ENCODE results near the gene BTBD19.
"Not testable (repeated sequence)": the region's sequence is repeated elsewhere in the genome, so short reads cannot be mapped to it uniquely, and the experiment has no call there.

The BTBD19 gene

DNA sequence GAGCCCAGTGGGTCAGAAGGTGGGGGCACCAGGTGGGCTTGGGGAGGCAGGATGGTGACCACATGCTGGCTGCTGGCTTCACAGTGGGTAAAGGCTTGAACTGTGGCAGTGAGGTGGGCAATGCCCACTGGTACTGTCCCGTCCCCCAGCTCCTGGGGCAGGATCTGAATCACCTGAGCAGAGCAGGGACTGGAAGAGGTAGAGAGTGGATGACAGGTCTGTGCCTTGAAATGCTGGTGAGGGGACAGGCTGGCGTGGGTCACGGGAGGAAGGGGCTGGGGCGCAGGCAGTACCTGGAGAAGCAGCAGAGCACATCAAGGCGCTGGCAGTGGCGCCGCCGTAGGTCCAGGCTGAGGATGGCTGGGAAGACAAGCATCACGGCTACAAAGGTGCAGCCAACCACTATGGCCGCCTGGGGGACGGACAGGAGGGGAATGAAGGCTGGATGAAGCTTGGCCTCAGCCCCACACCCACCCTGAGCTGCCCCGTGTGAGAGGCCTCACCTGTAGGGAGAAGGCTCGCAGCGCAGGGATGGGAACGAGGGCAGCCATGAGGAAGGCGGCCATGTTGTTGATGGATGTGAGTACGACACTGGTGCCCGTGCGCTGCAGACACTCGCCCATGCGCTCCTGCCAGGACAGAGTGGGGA lies 19.8 kb downstream of the BTBD19 start:
- DNase-seq (ENCODE audit: low read depth in 2 of 2) = no peak

DNA sequence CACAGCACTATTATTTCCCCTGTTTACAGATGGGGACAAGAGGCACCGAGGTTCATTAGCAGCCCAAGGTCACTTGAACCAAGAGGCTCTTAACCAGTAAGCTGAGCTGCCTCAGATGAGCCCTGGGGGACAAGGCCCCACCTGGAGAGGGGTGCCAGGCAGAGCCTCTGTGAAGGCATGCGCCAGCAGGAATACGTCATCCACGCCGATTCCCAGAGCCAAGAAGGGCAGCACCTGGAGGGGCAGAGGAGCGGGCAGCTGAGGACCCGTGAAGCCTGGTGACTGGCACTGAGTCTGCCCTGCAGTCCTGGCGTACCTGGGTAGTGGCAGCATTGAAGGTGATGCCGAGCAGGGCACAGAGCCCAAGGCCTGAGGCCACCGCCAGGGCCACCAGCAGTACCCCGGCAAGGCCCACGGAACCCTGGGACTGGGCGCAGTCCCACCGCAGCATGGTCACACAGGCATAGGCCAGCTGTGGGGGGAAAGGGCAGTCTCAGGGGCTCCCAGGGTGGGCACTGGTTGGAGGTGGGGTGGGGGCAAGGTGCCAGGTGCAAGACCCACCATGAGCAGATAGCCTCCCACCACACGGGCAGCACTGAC lies 20.6 kb downstream of the BTBD19 start:
- no peak for DNase-seq (ENCODE audit: low read depth in 2 of 2)

DNA sequence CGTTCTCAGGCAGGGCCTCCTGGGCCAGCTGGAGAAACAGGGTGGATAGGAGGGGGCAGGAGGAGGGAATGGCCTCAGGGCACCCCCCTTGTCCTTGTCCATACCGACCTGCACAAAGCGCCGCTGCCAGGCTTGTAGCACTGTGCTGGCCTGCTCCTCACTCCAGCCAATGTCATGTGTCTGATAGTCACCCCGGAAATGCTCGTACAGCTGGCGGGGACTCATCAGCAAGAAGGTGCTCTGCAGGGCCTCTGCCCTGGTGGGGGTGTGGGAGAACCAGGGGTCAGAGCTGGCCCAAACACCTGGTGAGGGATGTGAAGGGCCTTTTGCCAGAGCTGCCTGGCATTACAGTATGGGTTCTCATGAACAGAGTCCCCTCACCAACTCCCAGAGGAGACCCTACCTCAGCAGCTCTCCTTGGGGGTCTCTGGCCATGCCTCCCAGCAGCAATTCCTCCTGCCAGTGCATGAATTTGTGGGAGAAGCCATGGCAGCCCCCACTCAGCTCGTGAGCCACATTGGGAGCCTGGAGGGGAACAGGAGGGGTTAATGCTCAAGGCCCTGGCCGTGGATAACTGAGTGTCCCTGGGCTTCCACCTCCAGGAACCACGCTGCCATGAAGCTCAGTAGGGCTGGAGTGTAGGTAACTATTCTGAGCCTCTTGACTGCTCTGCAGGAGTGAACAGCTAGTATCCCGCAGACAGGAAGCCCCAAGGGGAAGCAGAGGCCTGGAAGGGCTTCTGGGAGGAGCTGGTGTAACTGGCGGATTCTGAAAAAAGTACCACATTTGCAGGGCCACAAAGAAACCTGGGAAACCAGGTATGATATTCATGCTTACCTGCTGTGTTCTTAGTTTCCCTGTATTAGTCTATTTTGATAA lies 21.4 kb downstream of the BTBD19 start:
- DNase-seq (ENCODE audit: low read depth in 2 of 2) = no peak

DNA sequence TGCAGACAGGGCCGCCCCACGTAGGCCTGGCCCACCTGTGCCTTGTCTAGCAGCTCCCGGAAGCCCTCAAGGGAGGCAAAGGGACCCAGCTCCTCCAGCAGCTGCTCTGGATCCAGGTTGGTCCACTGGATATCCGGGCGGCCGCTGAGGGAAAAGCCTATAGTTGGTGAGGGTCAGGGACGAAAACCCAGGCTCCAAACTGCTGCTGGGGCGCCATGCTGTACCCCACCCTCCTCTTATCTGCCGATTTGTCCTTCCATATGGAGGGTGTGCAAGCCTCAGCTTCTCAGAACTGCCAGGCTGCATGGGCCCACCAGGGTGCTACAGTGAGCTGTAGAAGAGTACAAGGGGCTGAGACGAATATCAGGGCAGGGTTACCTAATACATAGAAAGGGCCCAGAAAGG lies 22.6 kb downstream of the BTBD19 start:
- DNase-seq (ENCODE audit: low read depth in 2 of 2) = no peak

DNA sequence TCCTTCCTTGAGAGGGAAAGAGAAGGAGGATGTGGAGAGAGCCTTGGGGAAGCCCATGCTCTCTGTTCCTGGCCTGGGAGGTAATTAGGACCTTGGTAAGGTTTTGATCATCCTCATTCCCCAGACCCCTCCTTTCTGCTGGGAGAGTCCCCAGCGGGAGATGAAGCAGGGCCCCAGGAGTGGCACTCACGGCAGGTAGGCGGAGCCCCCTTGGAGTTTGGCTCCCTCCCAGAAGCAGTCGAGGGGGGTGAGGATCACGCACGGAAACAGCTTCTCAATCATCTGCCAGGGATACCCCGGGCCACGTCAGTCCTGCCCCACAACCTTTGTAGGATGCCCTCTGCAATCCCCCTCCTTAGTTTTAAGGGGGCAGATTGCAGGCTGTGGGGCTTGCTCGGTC lies 23.2 kb downstream of the BTBD19 start:
- DNase-seq (ENCODE audit: low read depth in 2 of 2) = no peak

DNA sequence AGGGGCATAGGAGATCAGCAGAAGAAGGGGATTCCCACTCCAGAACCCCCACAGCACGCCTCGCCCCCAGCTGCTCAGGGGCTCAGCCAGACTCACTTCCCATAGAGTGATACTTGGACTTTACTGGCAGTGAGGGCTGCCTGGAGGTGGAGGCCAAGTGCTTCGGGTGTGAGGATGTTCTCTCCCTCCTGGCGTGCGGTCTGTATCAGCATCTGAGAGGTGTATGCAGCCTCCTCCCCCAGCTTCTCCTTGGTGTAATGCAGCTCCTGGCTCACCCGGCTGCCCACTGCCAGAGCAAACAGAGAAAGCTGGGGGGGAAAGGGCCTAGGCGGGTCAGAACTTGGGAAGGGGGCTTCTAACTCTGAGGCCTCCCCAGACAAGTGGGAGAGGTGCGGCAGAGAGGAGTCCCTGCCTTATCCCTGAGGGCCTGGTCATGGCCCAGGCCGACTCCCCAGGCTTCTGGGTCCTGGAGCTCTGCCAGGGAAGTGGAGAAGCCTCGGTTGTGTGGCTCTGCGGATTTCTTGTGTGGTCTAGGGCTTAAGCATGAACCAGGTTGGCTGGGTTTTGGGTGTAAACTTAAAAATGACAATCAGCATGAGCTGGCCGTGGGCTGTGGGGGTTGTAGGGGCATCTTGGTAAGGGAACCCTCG lies 23.9 kb downstream of the BTBD19 start:
- no peak for DNase-seq (ENCODE audit: low read depth in 2 of 2)

- no peak for DNase-seq (ENCODE audit: low read depth in 2 of 2)
Measured at GRCh38 chr1:44834328-44834727, 26.0 kb downstream of the BTBD19 start.

GRCh38 chr1:44835738-44836675 lies 27.7 kb downstream of the BTBD19 start:
- DNase-seq (ENCODE audit: low read depth in 2 of 2) = peak; percentile 45 to 49

- DNase-seq (ENCODE audit: low read depth in 2 of 2) = not testable (repeated sequence)
Measured at GRCh38 chr1:44838294-44838693, 30.0 kb downstream of the BTBD19 start.

DNA sequence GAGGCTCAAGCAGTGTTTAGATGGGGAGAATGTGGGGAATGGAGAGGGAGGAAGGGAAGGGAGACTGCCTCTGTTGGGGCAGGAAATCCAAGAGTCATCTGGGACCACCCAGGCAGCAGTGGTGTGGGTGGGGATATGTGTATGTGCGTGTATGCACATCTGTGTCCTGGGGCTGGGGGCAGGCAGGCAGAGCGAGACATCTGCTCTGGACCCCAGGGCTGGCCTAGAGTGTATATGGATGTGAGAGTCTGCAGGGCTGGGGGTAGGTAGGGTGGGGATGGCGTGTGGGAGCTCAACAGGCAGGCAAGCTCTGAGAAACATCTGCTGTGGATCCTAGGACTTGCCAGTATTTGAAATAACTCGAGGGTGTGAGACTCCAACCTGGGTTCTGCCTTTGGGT lies 31.3 kb downstream of the BTBD19 start:
- DNase-seq (ENCODE audit: low read depth in 2 of 2) = no peak

DNA sequence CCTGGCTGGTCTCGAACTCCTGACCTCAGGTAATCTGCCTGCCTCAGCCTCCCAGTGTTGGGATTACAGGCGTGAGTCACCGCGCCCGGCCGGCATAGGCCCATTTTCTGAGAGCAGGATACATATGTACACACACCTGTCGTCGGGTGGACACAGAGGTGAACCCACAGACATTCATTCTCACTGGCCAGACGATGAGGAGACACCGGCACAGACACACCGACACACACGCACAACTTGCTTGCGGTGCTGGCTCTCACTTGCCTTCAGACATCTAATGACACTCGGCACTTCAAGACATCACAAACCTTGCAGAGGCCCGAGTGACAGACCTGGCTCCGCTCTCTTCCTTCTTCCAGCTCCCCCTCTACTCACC lies 34.2 kb downstream of the BTBD19 start:
- DNase-seq (ENCODE audit: low read depth in 2 of 2) = no peak

DNA sequence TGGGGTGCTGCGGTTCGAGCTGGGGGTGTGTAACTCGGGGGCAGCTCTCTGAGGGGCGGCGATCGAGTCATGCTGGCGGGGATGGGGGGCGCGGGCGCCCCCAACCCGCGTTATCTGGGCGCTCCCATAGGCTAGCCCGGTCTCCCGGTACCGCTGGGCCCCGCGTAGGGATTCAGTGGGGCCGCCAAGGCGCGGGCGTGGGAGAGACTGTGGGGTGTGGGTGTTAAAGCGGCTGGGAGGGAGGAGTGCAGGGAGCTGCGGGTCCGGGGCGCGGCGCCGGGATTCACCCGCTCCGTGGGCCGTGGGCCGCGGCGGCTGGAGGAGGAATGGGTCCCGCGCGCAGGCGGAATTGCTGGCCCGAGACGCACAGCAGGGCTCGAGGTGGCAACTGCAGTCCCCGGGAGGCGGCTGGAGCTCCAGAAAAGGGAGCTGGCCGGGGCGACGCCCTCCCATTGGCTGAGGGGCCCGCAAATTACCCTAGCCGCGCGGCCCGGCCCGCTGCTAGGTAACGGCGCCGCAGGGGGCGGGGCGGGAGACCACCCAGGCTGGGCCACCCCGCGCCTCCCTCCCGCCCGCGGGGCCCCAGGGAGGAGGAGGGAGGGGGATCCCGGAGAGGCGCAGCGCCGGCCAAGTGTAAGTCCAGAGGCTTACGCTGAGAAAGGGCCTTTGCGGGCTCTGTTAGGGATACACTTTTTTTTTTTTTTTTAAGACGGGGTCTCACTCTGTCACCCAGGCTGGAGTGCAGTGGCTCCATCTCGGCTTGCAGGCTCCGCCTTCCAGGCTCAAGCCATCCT lies 34.7 kb downstream of the BTBD19 start, which contains the start of gene PTCH2:
PTCH2 (minus strand) TSS at position 392 of the 794 bp plus-strand sequence; CDS start at position 71, 321 bp downstream.
- peak; percentile 40 to 55 for DNase-seq (ENCODE audit: low read depth in 2 of 2)

DNA sequence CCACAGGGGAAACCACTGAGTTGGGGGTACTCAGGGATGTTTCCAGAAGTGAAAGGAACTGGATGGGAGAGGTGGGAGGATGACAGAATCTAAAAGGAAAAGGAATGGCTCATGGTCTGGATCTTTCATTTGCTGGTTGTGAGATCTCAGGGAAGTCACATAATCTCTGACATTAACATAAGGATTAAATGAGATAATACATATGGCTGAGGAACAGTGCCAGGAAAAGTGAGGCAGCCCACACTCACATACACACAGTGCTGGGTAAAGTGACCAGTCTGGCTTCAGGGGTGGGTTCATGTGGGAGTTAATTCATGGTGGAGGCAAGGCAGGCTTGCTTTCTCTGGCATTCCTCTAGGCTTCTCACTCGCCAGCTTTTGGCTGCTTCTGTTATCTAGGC lies 38.7 kb downstream of the BTBD19 start:
- DNase-seq (ENCODE audit: low read depth in 2 of 2) = no peak

- DNase-seq (ENCODE audit: low read depth in 2 of 2) = no peak
Measured at GRCh38 chr1:44847845-44848244, 39.5 kb downstream of the BTBD19 start.

- DNase-seq (ENCODE audit: low read depth in 2 of 2) = no peak
Measured at GRCh38 chr1:44848456-44849181, 40.3 kb downstream of the BTBD19 start.

DNA sequence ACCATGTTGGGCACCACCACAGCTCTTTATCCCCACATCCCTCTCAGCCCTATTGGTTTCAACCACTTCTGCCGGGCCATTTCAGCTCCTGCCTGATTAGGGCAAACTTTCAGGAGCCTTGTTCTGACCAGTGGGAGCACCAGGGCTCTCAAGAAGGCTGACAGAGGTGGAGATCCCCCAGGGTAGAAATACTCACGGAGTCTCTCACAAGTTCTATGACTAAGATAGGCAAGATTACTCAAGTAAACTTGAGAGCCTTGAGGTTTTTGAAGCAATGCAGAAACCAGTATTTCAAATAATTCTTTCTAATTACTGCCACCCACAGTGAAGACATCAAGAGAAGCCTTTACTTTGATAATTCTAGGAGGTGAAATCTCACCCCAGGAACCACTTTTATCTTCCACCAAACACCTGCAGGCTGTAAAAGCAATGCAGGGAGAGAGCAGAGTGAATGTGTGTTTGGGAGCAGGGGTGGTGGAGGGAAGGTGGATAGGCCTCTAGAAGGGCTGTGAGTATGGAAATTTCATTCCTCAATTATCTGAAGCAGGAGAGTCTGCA lies 41.3 kb downstream of the BTBD19 start:
- no peak for DNase-seq (ENCODE audit: low read depth in 2 of 2)

- DNase-seq (ENCODE audit: low read depth in 2 of 2) = no peak
Measured at GRCh38 chr1:44851308-44851707, 43.0 kb downstream of the BTBD19 start.

GRCh38 chr1:44853201-44853600 lies 44.9 kb downstream of the BTBD19 start:
- DNase-seq (ENCODE audit: low read depth in 2 of 2) = no peak

DNA sequence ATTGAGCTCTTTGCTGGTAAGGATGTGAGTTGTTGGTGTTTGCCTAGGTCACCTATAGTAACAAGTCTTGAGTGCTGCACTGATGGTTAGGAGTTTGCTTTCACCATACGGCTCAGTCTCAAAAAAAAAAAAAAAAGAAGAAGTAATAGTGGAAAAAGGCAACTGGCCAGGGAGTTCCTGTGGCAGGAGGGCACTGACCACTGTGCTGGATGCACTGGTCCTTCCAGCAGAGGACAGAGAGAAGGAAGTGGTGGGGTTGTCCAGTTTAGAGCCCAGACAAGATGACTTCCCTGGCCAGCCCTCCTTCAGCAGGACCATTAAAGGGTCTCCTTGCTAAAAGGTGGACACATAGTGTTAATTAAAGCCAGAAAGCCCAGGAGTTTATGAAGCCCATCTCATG lies 46.6 kb downstream of the BTBD19 start:
- no peak for DNase-seq (ENCODE audit: low read depth in 2 of 2)

Measured in fibroblast of skin of left biceps (primary cell).